ENCODE measurements around the gene ANXA5. TPM values are rescaled to one million over a fixed set of nuclear protein-coding genes. Genes with fewer than 3 reads are reported as not detected.

The ANXA5 gene
- total and polyA plus RNA-seq, 9 of the 15 experiments (the other 6 are each of a cell fraction or from before 2014, with no cell fraction given): 49.9 to 131 (median 84.5) TPM

DNA sequence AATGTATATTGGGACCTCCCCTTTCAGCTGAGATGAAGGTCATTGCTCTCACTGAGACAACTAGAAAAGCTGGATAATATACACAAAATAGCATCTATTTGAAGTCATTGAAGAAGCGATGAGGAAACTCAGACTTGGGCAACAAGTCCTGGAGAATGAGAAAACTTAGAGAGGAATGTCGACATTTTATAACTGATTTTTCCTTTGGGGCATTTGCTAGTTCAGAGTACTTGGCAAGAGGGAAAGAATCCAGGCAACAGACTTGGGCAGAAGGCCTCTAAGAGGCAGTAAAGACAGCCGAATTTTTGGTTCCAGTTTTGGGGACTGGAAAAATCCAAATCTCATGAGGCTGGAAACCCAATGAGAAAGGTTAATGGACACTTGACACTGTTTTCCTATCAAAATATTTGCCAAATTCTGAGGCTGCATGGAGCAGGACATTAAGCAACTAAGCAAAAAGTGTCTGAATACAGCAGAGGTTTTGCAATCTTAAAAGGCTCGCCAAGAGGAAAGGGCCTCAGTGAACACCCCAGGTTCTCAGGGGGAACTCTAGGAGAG, 21.0 kb upstream of the ANXA5 start:
- 0% methylated on average over 4 of the region's 4 CpGs for WGBS (ENCODE audit: insufficient coverage, low coverage, missing lambda C conversion rate)
- BruUV-seq (replicated peaks): no TSS peak
- no peak overlapping the region for H3K27ac ChIP-seq (ENCODE audit: extremely low read depth, low read depth, low read length)
- CTCF ChIA-PET (ENCODE audit: low intra/inter-chr PET ratio): no interaction called here
- POLR2A ChIA-PET: no interaction called here
- H4K20me1 ChIP-seq (replicated peaks; ENCODE audit: control insufficient read depth, insufficient read depth, low read length): no peaks in the 10 kb centered on the region
- H3K4me2 ChIP-seq (ENCODE audit: insufficient read depth, low read length): no peak overlapping the region
- intact Hi-C loops (cut with micrococcal nuclease) (no loop called here), in situ Hi-C loops (cut with MboI) (no loop called here)
- no peak overlapping the region for H2AFZ ChIP-seq (ENCODE audit: low read depth, low read length)
- TF ChIP-seq MAFG (tag; conservative IDR thresholded peaks at IDR 0.05): no peak
- H3K4me1 ChIP-seq (replicated peaks in 1 of 2; ENCODE audit: control insufficient read depth in 2 of 2, insufficient read depth in 2 of 2, low read length in 2 of 2): no peaks in the 10 kb centered on the region
- H3K27me3 ChIP-seq (ENCODE audit: control insufficient read depth in 2 of 2, insufficient read depth in 2 of 2, low read length in 2 of 2): no peaks in the 10 kb centered on the region; a peak in 2 of 5 replicates
- no peaks in the 10 kb centered on the region for H3K79me2 ChIP-seq (ENCODE audit: control insufficient read depth, insufficient read depth, low read length)
- H3K9me3 ChIP-seq (replicated peaks; ENCODE audit: control insufficient read depth, insufficient read depth, low read depth, low read length): no peaks in the 10 kb centered on the region
- ATAC-seq: no peak
- H3K9ac ChIP-seq (ENCODE audit: insufficient read depth in 1 of 2, low read depth in 2 of 2, low read length in 2 of 2): no peak overlapping the region
- no peaks in the 10 kb centered on the region for H3K9me1 ChIP-seq (ENCODE audit: control insufficient read depth, insufficient read depth, low read length)
- FAIRE-seq: no peak
- no peaks in the 10 kb centered on the region for H3K36me3 ChIP-seq (ENCODE audit: control insufficient read depth, insufficient read depth, low read length)
- no peak overlapping the region for H3K4me3 ChIP-seq
- DNase-seq (ENCODE audit: extremely low read depth in 1 of 4, low spot score in 3 of 4): no peak

- ATAC-seq: no peak
- CTCF ChIA-PET (ENCODE audit: low intra/inter-chr PET ratio): no interaction called here
- TF ChIP-seq FIP1L1 (IDR thresholded peaks at IDR 0.05; ENCODE audit: low read depth, low read length, poor library complexity, severe bottlenecking): no peak
- TF ChIP-seq SRF (CRISPR knock-in tag; IDR thresholded peaks at IDR 0.05): no peak
- TF ChIP-seq MYC (IDR thresholded peaks at IDR 0.05; ENCODE audit: low read depth, low read length): no peak
- no peak for TF ChIP-seq MYC (CRISPR knock-in tag; IDR thresholded peaks at IDR 0.05; ENCODE audit: borderline replicate concordance, low read depth)
- TF ChIP-seq E2F8 (IDR thresholded peaks at IDR 0.05; ENCODE audit: low read depth, partially characterized antibody): no peak
- TF ChIP-seq TRIM24 (IDR thresholded peaks at IDR 0.05): no peak
- TF ChIP-seq CHD2 (IDR thresholded peaks at IDR 0.05; ENCODE audit: low read depth, low read length): no peak
- no peak for TF ChIP-seq MED1 (CRISPR knock-in tag; IDR thresholded peaks at IDR 0.05; ENCODE audit: borderline replicate concordance)
- TF ChIP-seq MAZ (CRISPR knock-in tag; conservative IDR thresholded peaks at IDR 0.05 in 1 of 2, IDR thresholded peaks at IDR 0.05 in 1 of 2): no peak
- TF ChIP-seq ZNF696 (CRISPR knock-in tag; conservative IDR thresholded peaks at IDR 0.05): no peak
- TF ChIP-seq SRSF7 (optimal IDR thresholded peaks at IDR 0.05; ENCODE audit: low read depth, low read length): no peak
- no peak for TF ChIP-seq ZZZ3 (IDR thresholded peaks at IDR 0.05)
- no peak for TF ChIP-seq FOXA3 (CRISPR knock-in tag; conservative IDR thresholded peaks at IDR 0.05 in 1 of 2, IDR thresholded peaks at IDR 0.05 in 1 of 2)
Measured at GRCh38 chr4:121714548-121714947, 17.8 kb upstream of the ANXA5 start.

More at GRCh38 chr4:121714548-121714947, 17.8 kb upstream of the ANXA5 start:
- DNase-seq (ENCODE audit: extremely low read depth in 1 of 4, low spot score in 3 of 4): no peak
- Histone ChIP-seq H3K4me3 (no peak overlapping the region), H2AFZ (ENCODE audit: low read depth, low read length) (no peak overlapping the region), H4K20me1 (replicated peaks; ENCODE audit: control insufficient read depth, insufficient read depth, low read length) (no peaks in the 10 kb centered on the region), H3K4me1 (replicated peaks in 1 of 2; ENCODE audit: control insufficient read depth in 2 of 2, insufficient read depth in 2 of 2, low read length in 2 of 2) (peaks cover 5% of the 10 kb centered on the region in 2 experiments; a peak in 4 of 5 replicates), H3K36me3 (ENCODE audit: control insufficient read depth, insufficient read depth, low read length) (no peaks in the 10 kb centered on the region), H3K9me1 (ENCODE audit: control insufficient read depth, insufficient read depth, low read length) (no peaks in the 10 kb centered on the region), H3K27me3 (ENCODE audit: control insufficient read depth in 2 of 2, insufficient read depth in 2 of 2, low read length in 2 of 2) (no peaks in the 10 kb centered on the region; a peak in 2 of 5 replicates), H3K27ac (ENCODE audit: extremely low read depth, low read depth, low read length) (no peak overlapping the region), H3K9me3 (replicated peaks; ENCODE audit: control insufficient read depth, insufficient read depth, low read depth, low read length) (no peaks in the 10 kb centered on the region), H3K79me2 (ENCODE audit: control insufficient read depth, insufficient read depth, low read length) (no peaks in the 10 kb centered on the region), H3K4me2 (ENCODE audit: insufficient read depth, low read length) (no peak overlapping the region), H3K9ac (ENCODE audit: insufficient read depth in 1 of 2, low read depth in 2 of 2, low read length in 2 of 2) (no peak overlapping the region)
- intact Hi-C loops (cut with micrococcal nuclease): no loop called here
- no peak for FAIRE-seq
- 9% methylated on average over 4 of the region's 4 CpGs for WGBS (ENCODE audit: insufficient coverage, low coverage, missing lambda C conversion rate)
- in situ Hi-C loops (cut with MboI): no loop called here
- no TSS peak for BruUV-seq (replicated peaks)
- POLR2A ChIA-PET: interaction anchor here (1.5 kb wide), 1 partner anchor 18 kb away, joined by 4 read pairs; the partner anchor contains the start of gene ANXA5
